ENCODE data around the gene TTLL9.

TTLL9 gene

GRCh38 chr20:31939661-31940060, 69.2 kb downstream of the TTLL9 start:
- no peak for DNase-seq

GRCh38 chr20:31943052-31943471, 72.6 kb downstream of the TTLL9 start:
- DNase-seq, result peak in 29 of 58 donors; percentile 2 to 60 (median 18)

GRCh38 chr20:31945319-31945718, 74.9 kb downstream of the TTLL9 start:
- no peak for DNase-seq

GRCh38 chr20:31945785-31946184, 75.4 kb downstream of the TTLL9 start:
- peak in 31 of 58 donors; percentile 1 to 50 (median 7) for DNase-seq

- DNase-seq, result no peak
Measured at GRCh38 chr20:31948008-31948407, 77.6 kb downstream of the TTLL9 start.

- DNase-seq, result no peak
Measured at GRCh38 chr20:31949877-31950646, 79.6 kb downstream of the TTLL9 start.

GRCh38 chr20:31951203-31951529, 80.7 kb downstream of the TTLL9 start:
- no peak for DNase-seq

GRCh38 chr20:31951530-31952453, 81.4 kb downstream of the TTLL9 start, which contains the start of gene PDRG1:
Gene PDRG1 (minus strand): TSS chr20:31952046. CDS start chr20:31951961, 85 bp downstream.
- peak; percentile 49 to 93 (median 82) for DNase-seq

GRCh38 chr20:31953556-31954148, 83.2 kb downstream of the TTLL9 start:
- no peak for DNase-seq

- DNase-seq, result no peak
Measured at GRCh38 chr20:31954500-31954899, 84.1 kb downstream of the TTLL9 start.

- DNase-seq, result no peak
Measured at GRCh38 chr20:31956556-31957526, 86.4 kb downstream of the TTLL9 start.

- no peak for DNase-seq
Measured at GRCh38 chr20:31962761-31963160, 92.3 kb downstream of the TTLL9 start.

GRCh38 chr20:31963889-31964288, 93.5 kb downstream of the TTLL9 start:
- no peak for DNase-seq

GRCh38 chr20:31966991-31967655, 96.7 kb downstream of the TTLL9 start:
- DNase-seq, result no peak

- DNase-seq, result peak in 21 of 58 donors; percentile 4 to 48 (median 29)
Measured at GRCh38 chr20:31967830-31968249, 97.4 kb downstream of the TTLL9 start, which contains the start of gene XKR7. Gene XKR7 (plus strand): TSS chr20:31968151. CDS start chr20:31968176, 25 bp downstream.

- DNase-seq, result peak in 45 of 58 donors; percentile 8 to 71 (median 32)
Measured at GRCh38 chr20:31968291-31969126, 98.1 kb downstream of the TTLL9 start.

GRCh38 chr20:31969991-31970390, 99.6 kb downstream of the TTLL9 start:
- DNase-seq, result no peak

GRCh38 chr20:31972471-31973021, 102.1 kb downstream of the TTLL9 start:
- DNase-seq, result no peak

All from anterior cingulate cortex (tissue), 58 donors.